Measurements from ENCODE around the gene FOXP4. TPM values are rescaled to one million over a fixed set of nuclear protein-coding genes. Genes with fewer than 3 reads are reported as not detected.
"Not testable (repeated sequence)": the region's sequence is repeated elsewhere in the genome, so short reads cannot be mapped to it uniquely, and the experiment has no call there.

FOXP4 gene
- total RNA-seq, 1 donor from 2014 or later, result 22.4 TPM

DNA sequence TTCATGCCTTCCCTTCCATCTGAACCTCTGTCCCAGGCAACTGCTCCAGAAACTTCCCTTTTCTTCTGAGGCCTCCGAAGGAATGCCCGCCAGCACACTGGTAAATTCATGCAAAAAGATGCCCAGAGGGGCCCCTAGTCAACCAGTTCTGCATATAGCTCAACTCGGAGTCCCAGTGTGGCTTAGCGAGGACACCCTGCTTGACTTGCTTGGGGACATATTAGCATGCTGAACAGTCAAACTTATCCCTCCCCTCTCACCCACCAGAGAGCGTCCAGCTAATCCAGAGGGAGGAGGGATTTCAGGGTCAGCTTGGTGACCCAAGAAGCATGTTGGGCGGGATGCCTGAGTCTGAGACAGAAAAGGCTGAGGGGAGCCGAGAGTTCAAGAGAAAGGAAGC is 69.1 kb downstream of the FOXP4 start:
- DNase-seq (ENCODE audit: low read depth), result no peak

DNA sequence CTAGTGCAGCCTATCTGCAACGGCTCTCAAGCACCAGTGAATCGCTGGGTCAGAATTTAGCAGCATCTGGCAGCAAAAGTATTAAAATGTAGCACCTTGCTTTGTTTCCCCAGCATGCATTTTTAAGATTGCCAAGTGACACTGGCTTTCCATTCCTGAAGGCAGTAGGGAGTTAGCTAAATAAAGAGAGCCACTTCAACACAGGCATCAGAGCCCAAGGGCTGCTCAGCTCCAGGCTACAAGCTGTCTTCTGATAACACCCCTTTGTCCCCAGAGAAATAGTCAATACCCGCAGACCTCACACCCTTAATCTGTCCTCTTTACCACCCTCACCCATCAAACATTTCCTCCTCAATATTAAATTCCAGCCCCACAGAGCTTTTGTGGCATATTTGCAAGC is 72.4 kb downstream of the FOXP4 start:
- Histone ChIP-seq H3K27me3 (ENCODE audit: control insufficient read depth, insufficient read depth, low read length) (peaks cover 5% of the 10 kb centered on the region), H3K36me3 (ENCODE audit: control insufficient read depth, insufficient read depth, low read length) (no peaks in the 10 kb centered on the region), H3K4me3 (ENCODE audit: low read depth, low read length) (no peak overlapping the region)
- no peak for DNase-seq (ENCODE audit: low read depth)
- TF ChIP-seq, protein P1, sequence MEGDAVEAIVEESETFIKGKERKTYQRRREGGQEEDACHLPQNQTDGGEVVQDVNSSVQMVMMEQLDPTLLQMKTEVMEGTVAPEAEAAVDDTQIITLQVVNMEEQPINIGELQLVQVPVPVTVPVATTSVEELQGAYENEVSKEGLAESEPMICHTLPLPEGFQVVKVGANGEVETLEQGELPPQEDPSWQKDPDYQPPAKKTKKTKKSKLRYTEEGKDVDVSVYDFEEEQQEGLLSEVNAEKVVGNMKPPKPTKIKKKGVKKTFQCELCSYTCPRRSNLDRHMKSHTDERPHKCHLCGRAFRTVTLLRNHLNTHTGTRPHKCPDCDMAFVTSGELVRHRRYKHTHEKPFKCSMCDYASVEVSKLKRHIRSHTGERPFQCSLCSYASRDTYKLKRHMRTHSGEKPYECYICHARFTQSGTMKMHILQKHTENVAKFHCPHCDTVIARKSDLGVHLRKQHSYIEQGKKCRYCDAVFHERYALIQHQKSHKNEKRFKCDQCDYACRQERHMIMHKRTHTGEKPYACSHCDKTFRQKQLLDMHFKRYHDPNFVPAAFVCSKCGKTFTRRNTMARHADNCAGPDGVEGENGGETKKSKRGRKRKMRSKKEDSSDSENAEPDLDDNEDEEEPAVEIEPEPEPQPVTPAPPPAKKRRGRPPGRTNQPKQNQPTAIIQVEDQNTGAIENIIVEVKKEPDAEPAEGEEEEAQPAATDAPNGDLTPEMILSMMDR (IDR thresholded peaks at IDR 0.05; ENCODE audit: insufficient read depth, low read length, poor library complexity, severe bottlenecking), result no peak

More for the DNA sequence above, 69.1 kb downstream of the FOXP4 start:
- TF ChIP-seq, protein P1 (IDR thresholded peaks at IDR 0.05; ENCODE audit: insufficient read depth, low read length, poor library complexity, severe bottlenecking), result no peak
- Histone ChIP-seq H3K36me3 (ENCODE audit: control insufficient read depth, insufficient read depth, low read length) (no peaks in the 10 kb centered on the region), H3K27me3 (ENCODE audit: control insufficient read depth, insufficient read depth, low read length) (peaks cover 5% of the 10 kb centered on the region), H3K4me3 (ENCODE audit: low read depth, low read length) (no peak overlapping the region)

DNA sequence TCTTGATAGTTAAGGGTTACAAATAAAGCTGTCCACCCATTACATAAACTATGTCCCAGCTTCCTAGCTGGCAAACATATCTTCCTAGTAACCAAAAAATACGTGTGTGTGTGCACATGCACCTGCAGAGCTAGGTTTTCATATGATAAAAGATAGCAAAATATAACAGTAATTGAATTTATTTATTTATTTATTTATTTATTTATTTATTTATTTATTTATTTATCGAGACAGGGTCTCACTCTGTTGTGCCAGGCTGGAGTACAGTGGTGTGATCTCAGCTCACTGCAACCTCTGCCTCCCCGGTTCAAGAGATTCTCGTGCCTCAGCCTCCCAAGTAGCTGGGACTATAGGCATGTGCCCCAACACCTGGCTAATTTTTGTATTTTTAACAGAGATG is 73.0 kb downstream of the FOXP4 start:
- not testable (repeated sequence) for H3K4me3 ChIP-seq (ENCODE audit: low read depth, low read length); H3K27me3 ChIP-seq (ENCODE audit: control insufficient read depth, insufficient read depth, low read length); H3K36me3 ChIP-seq (ENCODE audit: control insufficient read depth, insufficient read depth, low read length); DNase-seq (ENCODE audit: low read depth)

DNA sequence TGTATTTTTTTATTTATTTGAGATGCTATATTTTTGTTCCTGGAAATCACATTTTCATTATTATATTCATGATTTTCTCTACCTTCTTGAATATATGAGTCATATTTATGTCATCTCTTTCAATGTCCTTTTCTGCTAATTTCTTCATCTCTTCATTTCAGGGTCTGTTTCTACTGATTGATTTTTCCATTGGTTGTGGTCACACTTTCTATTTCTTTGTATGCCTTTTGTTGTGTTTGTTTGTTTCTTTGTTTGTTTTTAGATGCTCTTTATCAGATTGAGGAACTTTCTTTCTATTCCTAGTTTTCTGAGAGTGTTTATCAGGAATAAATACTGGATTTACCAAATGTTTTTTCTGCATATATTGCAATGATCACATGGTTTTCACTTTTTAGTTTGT is 75.2 kb downstream of the FOXP4 start:
- H3K4me3 ChIP-seq (ENCODE audit: low read depth, low read length), result no peak overlapping the region
- no peaks in the 10 kb centered on the region for H3K36me3 ChIP-seq (ENCODE audit: control insufficient read depth, insufficient read depth, low read length)
- TF ChIP-seq, protein P1 (IDR thresholded peaks at IDR 0.05; ENCODE audit: insufficient read depth, low read length, poor library complexity, severe bottlenecking), result no peak
- DNase-seq (ENCODE audit: low read depth), result no peak
- H3K27me3 ChIP-seq (ENCODE audit: control insufficient read depth, insufficient read depth, low read length), result peaks cover 5% of the 10 kb centered on the region

DNA sequence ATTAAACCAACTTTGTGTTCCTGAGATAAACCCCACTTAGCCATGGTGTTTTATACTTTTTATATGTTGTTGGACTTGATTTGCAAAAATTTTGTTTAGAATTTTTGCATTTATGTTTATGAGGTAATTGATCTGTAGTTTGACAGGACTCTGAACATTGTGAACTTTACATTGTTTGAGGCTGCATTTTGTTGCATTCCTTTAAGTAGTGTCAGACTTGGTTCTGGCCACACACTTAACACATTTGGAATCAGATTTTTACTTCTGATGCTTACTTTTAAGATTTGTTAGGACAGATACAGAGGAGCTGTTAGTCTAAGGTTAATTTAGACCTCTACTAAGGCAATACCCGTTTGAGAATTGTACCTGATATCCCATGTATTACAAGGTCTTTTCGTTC is 75.6 kb downstream of the FOXP4 start:
- TF ChIP-seq, protein P1 (IDR thresholded peaks at IDR 0.05; ENCODE audit: insufficient read depth, low read length, poor library complexity, severe bottlenecking), result no peak
- Histone ChIP-seq H3K36me3 (ENCODE audit: control insufficient read depth, insufficient read depth, low read length) (no peaks in the 10 kb centered on the region), H3K4me3 (ENCODE audit: low read depth, low read length) (no peak overlapping the region), H3K27me3 (ENCODE audit: control insufficient read depth, insufficient read depth, low read length) (peaks cover 5% of the 10 kb centered on the region)
- no peak for DNase-seq (ENCODE audit: low read depth)

DNA sequence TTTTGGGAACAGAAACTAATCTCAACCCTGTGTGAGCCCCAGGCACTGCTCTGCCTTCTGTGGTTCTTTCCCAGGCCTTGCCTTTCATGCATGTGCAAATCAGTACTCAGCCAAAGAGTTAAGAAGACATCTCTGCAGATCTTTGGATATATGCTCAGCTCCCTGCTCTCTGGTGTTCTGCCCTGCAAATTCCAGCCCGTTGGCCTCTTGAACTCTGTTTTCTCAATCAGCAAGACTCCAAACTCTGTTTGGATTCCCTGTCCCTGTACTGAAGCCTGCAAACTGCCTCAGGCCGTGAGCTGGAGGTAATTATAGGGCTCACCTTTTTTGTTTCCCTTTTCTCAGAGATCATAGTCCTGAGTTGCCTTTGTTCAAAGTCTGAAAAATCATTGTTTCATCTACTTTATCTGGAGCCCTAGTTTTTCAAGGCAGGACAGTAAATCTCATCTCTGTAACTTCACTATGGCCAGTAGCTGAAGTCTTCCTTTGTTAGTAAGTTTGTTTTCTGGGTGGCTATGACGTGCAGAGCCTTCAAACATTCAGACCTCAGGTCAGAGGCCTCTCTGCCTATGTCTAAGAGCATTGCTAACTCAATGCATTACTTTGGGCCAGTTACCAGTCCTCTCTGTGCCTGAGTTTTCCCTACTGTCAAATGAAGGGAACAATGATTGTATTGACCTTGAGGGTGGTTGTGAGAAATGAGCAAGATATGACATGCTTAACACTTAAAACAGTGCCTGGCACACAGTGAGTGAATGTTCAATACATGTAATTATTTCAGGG is 76.2 kb downstream of the FOXP4 start:
- no peak overlapping the region for H3K4me3 ChIP-seq (ENCODE audit: low read depth, low read length)
- H3K27me3 ChIP-seq (ENCODE audit: control insufficient read depth, insufficient read depth, low read length), result peaks cover 5% of the 10 kb centered on the region
- TF ChIP-seq, protein P1 (IDR thresholded peaks at IDR 0.05; ENCODE audit: insufficient read depth, low read length, poor library complexity, severe bottlenecking), result no peak
- no peak for DNase-seq (ENCODE audit: low read depth)
- H3K36me3 ChIP-seq (ENCODE audit: control insufficient read depth, insufficient read depth, low read length), result no peaks in the 10 kb centered on the region
